SK-N-MC (cell line): ENCODE data around the gene CCNL1.

Source experiments
- EZH2 ChIP-seq: fragments of 200-600 bp; sonication (generic); IDR thresholded peaks from one replicate; pipeline ENCODE4 v1.6.1; 2017; ENCODE audit warnings: antibody characterized with exemption
- POLR2AphosphoS5 ChIP-seq: IDR thresholded peaks from 2 replicates; pipeline ENCODE4 v1.6.1; 2012; ENCODE audit warnings: mild to moderate bottlenecking, low read depth, low read length, borderline replicate concordance

DNA sequence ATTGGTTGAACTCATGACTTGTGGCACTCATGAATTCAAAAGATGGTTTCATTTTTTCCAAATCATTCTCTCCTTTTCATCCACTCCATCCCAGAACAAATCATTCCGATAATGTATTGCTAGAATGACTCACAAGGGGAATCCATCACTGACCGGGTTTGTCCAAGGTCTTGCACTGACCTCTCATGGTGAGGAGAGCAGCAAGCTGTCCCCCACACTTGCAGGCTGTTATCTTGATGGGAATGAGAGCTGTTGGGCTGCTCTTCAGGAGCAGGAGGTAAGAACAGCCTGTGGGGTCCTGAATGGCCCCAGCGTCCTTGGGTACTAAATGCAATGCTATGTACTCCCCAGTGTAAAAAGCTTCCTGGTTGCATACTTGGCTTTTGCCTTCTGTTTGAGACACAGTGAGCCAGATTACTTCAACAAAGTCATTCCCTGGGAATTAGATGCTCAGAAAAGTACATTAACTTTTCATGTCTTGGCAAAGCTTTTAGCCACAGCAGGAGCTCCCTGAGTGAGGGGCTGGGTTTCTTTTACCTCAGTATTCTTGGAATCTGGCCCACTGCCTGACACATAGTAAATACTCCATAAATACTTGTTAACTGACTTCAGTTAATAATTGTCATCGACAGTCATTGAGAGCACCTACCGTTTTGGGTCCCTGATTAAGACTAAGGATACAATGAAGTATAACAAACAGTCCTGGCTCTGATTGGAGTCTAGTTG is 24.1 kb downstream of the CCNL1 start:
- TF ChIP-seq POLR2AphosphoS5 (no peak), EZH2 (no peak)
